ENCODE measurements around the gene RNF214.

RNF214 gene

DNA sequence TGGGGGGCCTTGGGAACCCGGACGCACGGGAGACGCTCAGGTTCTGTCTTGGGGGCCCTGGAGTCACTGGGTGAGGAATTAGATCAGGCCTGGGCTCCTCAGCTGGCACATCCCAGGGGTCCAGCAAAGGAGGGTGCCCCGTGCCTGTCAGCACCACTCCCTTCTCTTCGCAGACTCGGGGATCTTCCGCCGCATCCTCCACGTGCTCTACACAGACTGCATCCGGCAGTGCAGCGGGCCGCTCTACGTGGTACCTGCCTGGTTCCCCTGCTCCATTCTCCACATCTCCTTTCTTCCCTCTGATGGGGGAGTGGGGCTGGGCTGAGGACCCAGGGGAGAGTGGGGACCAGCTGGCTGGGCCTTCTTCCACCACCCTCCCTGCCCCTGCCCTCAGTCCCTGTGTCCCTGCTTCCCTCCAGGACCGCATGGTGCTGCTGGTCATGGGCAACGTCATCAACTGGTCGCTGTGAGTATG lies 40.0 kb upstream of the RNF214 start:
- H2AK5ac ChIP-seq (ENCODE audit: low read length): no peak overlapping the region
- no peaks in the 10 kb centered on the region for H3K9me3 ChIP-seq (ENCODE audit: insufficient read depth, low read depth, low read length)
- H3K36me3 ChIP-seq (ENCODE audit: control insufficient read depth in 1 of 2, insufficient read depth in 2 of 2, low read length in 2 of 2): peaks cover 55 to 61% of the 10 kb centered on the region in 2 experiments
- H3K9ac ChIP-seq (ENCODE audit: low read length): no peak overlapping the region
- no peak overlapping the region for H2AFZ ChIP-seq (ENCODE audit: insufficient read depth, low read length, poor library complexity)
- no peak overlapping the region for H4K91ac ChIP-seq (ENCODE audit: low read depth, low read length)
- no peak overlapping the region for H3K4me2 ChIP-seq (ENCODE audit: low read length)
- no peaks in the 10 kb centered on the region for H3K79me1 ChIP-seq (ENCODE audit: low read length)
- no peak overlapping the region for H2BK5ac ChIP-seq (ENCODE audit: low read depth, low read length, poor library complexity)
- H3K4me3 ChIP-seq (ENCODE audit: low read depth, low read length): no peak overlapping the region
- H3K14ac ChIP-seq (ENCODE audit: low read length): no peak overlapping the region
- no peaks in the 10 kb centered on the region for H3K79me2 ChIP-seq (ENCODE audit: control insufficient read depth, insufficient read depth, low read length, poor library complexity)
- H3K27me3 ChIP-seq (ENCODE audit: insufficient read depth, low read length): no peaks in the 10 kb centered on the region
- no peak for DNase-seq
- H3K18ac ChIP-seq (ENCODE audit: low read length): no peak overlapping the region
- H4K12ac ChIP-seq (ENCODE audit: low read depth, low read length): no peak overlapping the region
- H2BK120ac ChIP-seq (ENCODE audit: insufficient read depth, low read length, poor library complexity): no peak overlapping the region
- H4K8ac ChIP-seq (ENCODE audit: low read depth, low read length): no peak overlapping the region
- WGBS (ENCODE audit: extremely low coverage, insufficient coverage, insufficient read length): no CpG with 5 or more reads among the region's 17 CpGs
- no peak overlapping the region for H3K27ac ChIP-seq (ENCODE audit: low read depth, low read length)
- no peak overlapping the region for H3K4ac ChIP-seq (ENCODE audit: low read depth, low read length)
- H2BK12ac ChIP-seq (ENCODE audit: low read length): no peak overlapping the region
- H3K4me1 ChIP-seq (ENCODE audit: control insufficient read depth in 1 of 2, insufficient read depth in 2 of 2, low read length in 2 of 2): peaks cover 2 to 5% of the 10 kb centered on the region in 2 experiments
- H3K23ac ChIP-seq (ENCODE audit: low read length): no peak overlapping the region

- Histone ChIP-seq H4K91ac (ENCODE audit: low read depth, low read length) (no peak overlapping the region), H3K27me3 (ENCODE audit: insufficient read depth, low read length) (no peaks in the 10 kb centered on the region), H4K8ac (ENCODE audit: low read depth, low read length) (no peak overlapping the region), H2AK5ac (ENCODE audit: low read length) (no peak overlapping the region), H3K9ac (ENCODE audit: low read length) (no peak overlapping the region), H2BK12ac (ENCODE audit: low read length) (no peak overlapping the region), H3K14ac (ENCODE audit: low read length) (no peak overlapping the region), H3K4ac (ENCODE audit: low read depth, low read length) (no peak overlapping the region), H2AFZ (ENCODE audit: insufficient read depth, low read length, poor library complexity) (no peak overlapping the region), H3K23ac (ENCODE audit: low read length) (no peak overlapping the region), H3K4me3 (ENCODE audit: low read depth, low read length) (no peak overlapping the region), H3K36me3 (ENCODE audit: control insufficient read depth in 1 of 2, insufficient read depth in 2 of 2, low read length in 2 of 2) (peaks cover 50 to 52% of the 10 kb centered on the region in 2 experiments), H3K9me3 (ENCODE audit: insufficient read depth, low read depth, low read length) (no peaks in the 10 kb centered on the region), H3K79me1 (ENCODE audit: low read length) (peaks cover 8% of the 10 kb centered on the region), H3K4me1 (ENCODE audit: control insufficient read depth in 1 of 2, insufficient read depth in 2 of 2, low read length in 2 of 2) (peaks cover 12 to 14% of the 10 kb centered on the region in 2 experiments), H3K79me2 (ENCODE audit: control insufficient read depth, insufficient read depth, low read length, poor library complexity) (peaks cover 5% of the 10 kb centered on the region), H4K12ac (ENCODE audit: low read depth, low read length) (no peak overlapping the region), H2BK120ac (ENCODE audit: insufficient read depth, low read length, poor library complexity) (no peak overlapping the region), H3K27ac (ENCODE audit: low read depth, low read length) (no peak overlapping the region), H2BK5ac (ENCODE audit: low read depth, low read length, poor library complexity) (no peak overlapping the region), H3K18ac (ENCODE audit: low read length) (no peak overlapping the region), H3K4me2 (ENCODE audit: low read length) (no peak overlapping the region)
- WGBS (ENCODE audit: extremely low coverage, insufficient coverage, insufficient read length): no CpG with 5 or more reads among the region's 15 CpGs
- DNase-seq: no peak
These were observed 39.1 kb upstream of the RNF214 start for GRCh38 chr11:117193130-117194020.

DNA sequence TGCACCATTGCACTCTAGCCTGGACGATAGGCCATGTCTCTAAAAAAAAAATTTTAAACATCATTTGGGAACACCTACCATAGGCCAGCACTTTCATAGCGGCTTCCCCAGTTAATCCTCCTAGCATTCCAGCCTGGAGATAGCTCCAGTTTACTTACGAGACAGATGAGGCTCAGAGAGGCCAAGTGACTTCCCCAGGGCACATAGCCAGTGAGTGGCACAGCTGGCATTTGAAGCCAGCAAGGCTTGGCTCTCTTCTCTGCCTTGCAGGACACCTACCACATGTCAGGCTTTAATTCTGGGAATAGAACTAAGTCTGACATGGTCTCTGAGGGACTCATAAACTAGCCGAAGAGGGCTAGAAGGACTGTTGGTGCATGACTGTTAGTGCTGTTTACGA lies 38.2 kb upstream of the RNF214 start:
- Histone ChIP-seq H3K18ac (ENCODE audit: low read length) (no peak overlapping the region), H3K79me1 (ENCODE audit: low read length) (peaks cover 15% of the 10 kb centered on the region), H2BK12ac (ENCODE audit: low read length) (no peak overlapping the region), H3K4ac (ENCODE audit: low read depth, low read length) (no peak overlapping the region), H3K4me3 (ENCODE audit: low read depth, low read length) (no peak overlapping the region), H3K4me2 (ENCODE audit: low read length) (no peak overlapping the region), H3K36me3 (ENCODE audit: control insufficient read depth in 1 of 2, insufficient read depth in 2 of 2, low read length in 2 of 2) (peaks cover 41 to 44% of the 10 kb centered on the region in 2 experiments), H4K8ac (ENCODE audit: low read depth, low read length) (no peak overlapping the region), H4K91ac (ENCODE audit: low read depth, low read length) (no peak overlapping the region), H2AK5ac (ENCODE audit: low read length) (no peak overlapping the region), H2BK5ac (ENCODE audit: low read depth, low read length, poor library complexity) (no peak overlapping the region), H3K4me1 (ENCODE audit: control insufficient read depth in 1 of 2, insufficient read depth in 2 of 2, low read length in 2 of 2) (peaks cover 16 to 19% of the 10 kb centered on the region in 2 experiments), H2BK120ac (ENCODE audit: insufficient read depth, low read length, poor library complexity) (no peak overlapping the region), H3K79me2 (ENCODE audit: control insufficient read depth, insufficient read depth, low read length, poor library complexity) (peaks cover 10% of the 10 kb centered on the region), H3K14ac (ENCODE audit: low read length) (no peak overlapping the region), H3K23ac (ENCODE audit: low read length) (no peak overlapping the region), H3K9me3 (ENCODE audit: insufficient read depth, low read depth, low read length) (no peaks in the 10 kb centered on the region), H2AFZ (ENCODE audit: insufficient read depth, low read length, poor library complexity) (no peak overlapping the region), H4K12ac (ENCODE audit: low read depth, low read length) (no peak overlapping the region), H3K27me3 (ENCODE audit: insufficient read depth, low read length) (no peaks in the 10 kb centered on the region), H3K27ac (ENCODE audit: low read depth, low read length) (no peak overlapping the region), H3K9ac (ENCODE audit: low read length) (no peak overlapping the region)
- no CpG with 5 or more reads among the region's 5 CpGs for WGBS (ENCODE audit: extremely low coverage, insufficient coverage, insufficient read length)
- DNase-seq: no peak

DNA sequence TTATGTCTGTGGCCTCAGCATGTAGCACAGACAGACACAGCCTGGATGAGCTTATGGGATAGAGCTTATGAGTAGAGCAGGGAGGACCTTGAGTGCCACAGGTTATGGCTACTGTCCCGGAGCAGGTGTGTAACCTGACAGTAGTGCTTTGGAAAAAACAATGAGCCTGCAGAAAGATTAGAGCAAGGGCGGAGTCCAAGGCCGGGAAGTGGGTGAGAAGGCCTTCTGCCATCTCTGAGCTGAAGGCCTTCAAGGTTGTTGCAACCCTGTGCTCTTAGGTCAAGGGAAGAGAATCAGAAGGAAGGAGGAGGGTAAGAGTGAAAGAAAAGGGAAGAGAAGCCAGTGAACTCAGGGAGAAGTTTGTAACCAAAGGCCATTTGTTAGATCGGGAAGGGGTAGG lies 37.2 kb upstream of the RNF214 start:
- no peak overlapping the region for H2AK5ac ChIP-seq (ENCODE audit: low read length)
- H3K4me3 ChIP-seq (ENCODE audit: low read depth, low read length): no peak overlapping the region
- no peaks in the 10 kb centered on the region for H3K27me3 ChIP-seq (ENCODE audit: insufficient read depth, low read length)
- no peak overlapping the region for H3K9ac ChIP-seq (ENCODE audit: low read length)
- no peak overlapping the region for H2AFZ ChIP-seq (ENCODE audit: insufficient read depth, low read length, poor library complexity)
- no peak overlapping the region for H2BK12ac ChIP-seq (ENCODE audit: low read length)
- H2BK120ac ChIP-seq (ENCODE audit: insufficient read depth, low read length, poor library complexity): no peak overlapping the region
- H2BK5ac ChIP-seq (ENCODE audit: low read depth, low read length, poor library complexity): no peak overlapping the region
- H4K91ac ChIP-seq (ENCODE audit: low read depth, low read length): no peak overlapping the region
- peaks cover 22 to 28% of the 10 kb centered on the region in 2 experiments for H3K4me1 ChIP-seq (ENCODE audit: control insufficient read depth in 1 of 2, insufficient read depth in 2 of 2, low read length in 2 of 2)
- H3K4ac ChIP-seq (ENCODE audit: low read depth, low read length): no peak overlapping the region
- no peak overlapping the region for H3K4me2 ChIP-seq (ENCODE audit: low read length)
- peaks cover 20% of the 10 kb centered on the region for H3K79me2 ChIP-seq (ENCODE audit: control insufficient read depth, insufficient read depth, low read length, poor library complexity)
- H3K9me3 ChIP-seq (ENCODE audit: insufficient read depth, low read depth, low read length): no peaks in the 10 kb centered on the region
- peaks cover 31 to 34% of the 10 kb centered on the region in 2 experiments for H3K36me3 ChIP-seq (ENCODE audit: control insufficient read depth in 1 of 2, insufficient read depth in 2 of 2, low read length in 2 of 2)
- no peak overlapping the region for H3K27ac ChIP-seq (ENCODE audit: low read depth, low read length)
- no peak overlapping the region for H3K18ac ChIP-seq (ENCODE audit: low read length)
- H4K12ac ChIP-seq (ENCODE audit: low read depth, low read length): no peak overlapping the region
- DNase-seq: no peak
- H4K8ac ChIP-seq (ENCODE audit: low read depth, low read length): no peak overlapping the region
- H3K14ac ChIP-seq (ENCODE audit: low read length): no peak overlapping the region
- H3K79me1 ChIP-seq (ENCODE audit: low read length): peaks cover 25% of the 10 kb centered on the region
- WGBS (ENCODE audit: extremely low coverage, insufficient coverage, insufficient read length): no CpG with 5 or more reads among the region's 4 CpGs
- H3K23ac ChIP-seq (ENCODE audit: low read length): no peak overlapping the region
